A673 (cell line): Measurements from ENCODE around the gene REV1. TPM values are rescaled to one million over a fixed set of nuclear protein-coding genes. Genes with fewer than 3 reads are reported as not detected.

Experiments
- BruUV-seq: library from RNA; stranded (reverse); fragments of 400-500 nt; replicated peaks from 2 replicates; lab custom pipeline; 2021; lab: Mats Ljungman, UMichigan
- CTCF ChIA-PET: fragments of 300-600 bp; sonication (Branson Sonifier 250); formaldehyde crosslinking; loops from one replicate; lab custom pipeline; 2022; ENCODE audit warnings: antibody characterized with exemption; lab: Charles Lee
- POLR2A ChIA-PET: fragments of 300-600 bp; sonication (Branson Sonifier 250); formaldehyde crosslinking; loops from one replicate; lab custom pipeline; 2022; ENCODE audit warnings: antibody characterized with exemption; ENCODE audit not compliant: low non-redundant PET; lab: Charles Lee
- DNase-seq: peaks from one replicate; pipeline ENCODE4 v3.0.0-alpha.2; 2015; ENCODE audit warnings: low spot score
- H3K27ac ChIP-seq: fragments of 200-600 bp; sonication (generic); 2 replicates; pipeline ENCODE4 v1.5.1; 2016; ENCODE audit warnings: mixed run types, low read depth, mild to moderate bottlenecking, mixed read lengths, antibody characterized with exemption, low read length; ENCODE audit not compliant: poor library complexity, severe bottlenecking
- H3K27me3 ChIP-seq: fragments of 200-600 bp; sonication (generic); replicated peaks from 2 replicates; pipeline ENCODE4 v1.6.1; 2017; ENCODE audit warnings: mixed run types, low read depth, mild to moderate bottlenecking, mixed read lengths, antibody characterized with exemption, low read length; ENCODE audit not compliant: insufficient read depth, poor library complexity
- H3K36me3 ChIP-seq: fragments of 200-600 bp; sonication (generic); 2 replicates; pipeline ENCODE4 v1.6.1; 2016; ENCODE audit warnings: mixed run types, mild to moderate bottlenecking, mixed read lengths, antibody characterized with exemption, low read length; ENCODE audit not compliant: insufficient read depth, poor library complexity, severe bottlenecking
- H3K4me1 ChIP-seq: fragments of 200-600 bp; sonication (generic); 2 replicates; pipeline ENCODE4 v1.6.1; 2017; ENCODE audit warnings: mixed run types, mild to moderate bottlenecking, mixed read lengths, antibody characterized with exemption, low read length; ENCODE audit not compliant: insufficient read depth, poor library complexity, severe bottlenecking
- H3K4me3 ChIP-seq: fragments of 200-600 bp; sonication (generic); 2 replicates; pipeline ENCODE4 v1.5.1; 2016; ENCODE audit warnings: low read depth, mixed run types, mild to moderate bottlenecking, mixed read lengths, low read length; ENCODE audit not compliant: poor library complexity, severe bottlenecking
- H3K9me3 ChIP-seq: fragments of 200-600 bp; sonication (generic); 2 replicates; pipeline ENCODE4 v1.6.1; 2016; ENCODE audit warnings: mixed run types, low read depth, mild to moderate bottlenecking, mixed read lengths, antibody characterized with exemption, low read length; ENCODE audit not compliant: poor library complexity, severe bottlenecking
- CTCF ChIP-seq: fragments of 300-800, 200-600 bp; sonication (generic); conservative IDR thresholded peaks from 2 replicates; pipeline ENCODE4 v1.5.1; 2017; ENCODE audit warnings: low read depth, mild to moderate bottlenecking, antibody characterized with exemption, low read length, moderate library complexity, mixed read lengths
- EZH2 ChIP-seq: fragments of 200-600 bp; sonication (generic); IDR thresholded peaks from 2 replicates; pipeline ENCODE4 v1.6.1; 2017; ENCODE audit warnings: borderline replicate concordance, low read depth, mild to moderate bottlenecking, mixed read lengths, antibody characterized with exemption, low read length; ENCODE audit not compliant: poor library complexity, severe bottlenecking
- intact Hi-C: fragments of 100-400 bp; cut with micrococcal nuclease; formaldehyde crosslinking; loops from one replicate; pipeline ENCODE4 v1.10.0; 2022; ENCODE audit not compliant: unreplicated experiment
- total RNA-seq: library from RNA; stranded (reverse); gene quantifications from 2 replicates; pipeline ENCODE4 v1.2.3, GENCODE V29; 2021

Gene REV1
- total RNA-seq, 1 experiment from 2014 or later: 38.1 TPM

- intact Hi-C loops: no loop called here
- Histone ChIP-seq H3K9me3 (no peaks in the 10 kb centered on the region), H3K27ac (no peak overlapping the region), H3K27me3 (no peaks in the 10 kb centered on the region), H3K4me3 (no peak overlapping the region), H3K36me3 (peaks cover 26% of the 10 kb centered on the region), H3K4me1 (no peaks in the 10 kb centered on the region)
- CTCF ChIA-PET: no interaction called here
- POLR2A ChIA-PET: no interaction called here
- DNase-seq: no peak
- BruUV-seq: no TSS peak
- no peak for TF ChIP-seq EZH2
- TF ChIP-seq CTCF: no peak
Measured at GRCh38 chr2:99436874-99437273, 52.9 kb downstream of the REV1 start.

DNA sequence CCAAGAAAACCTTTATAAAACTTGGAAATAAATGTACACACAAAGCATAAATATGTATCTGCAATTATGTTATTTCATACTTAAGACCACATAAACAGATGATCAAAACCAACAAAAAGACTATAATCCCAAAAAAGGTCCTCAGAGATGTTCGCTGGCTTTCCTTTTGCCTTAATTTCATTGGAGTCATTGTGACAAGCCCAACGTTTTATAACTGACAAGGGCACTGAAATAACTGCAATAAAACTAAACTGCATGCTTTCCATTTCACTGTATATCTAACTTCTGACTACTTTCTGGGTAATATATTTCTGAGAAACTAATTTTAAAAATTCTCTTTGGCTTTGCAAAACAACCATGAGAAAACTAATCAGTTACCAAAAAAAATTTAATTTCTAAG lies 56.5 kb downstream of the REV1 start:
- H3K27me3 ChIP-seq: no peaks in the 10 kb centered on the region
- no TSS peak for BruUV-seq
- intact Hi-C loops: no loop called here
- no peaks in the 10 kb centered on the region for H3K4me1 ChIP-seq
- POLR2A ChIA-PET: no interaction called here
- CTCF ChIA-PET: no interaction called here
- no peak for DNase-seq
- no peak overlapping the region for H3K27ac ChIP-seq
- H3K9me3 ChIP-seq: no peaks in the 10 kb centered on the region
- TF ChIP-seq CTCF (no peak), EZH2 (no peak)
- H3K36me3 ChIP-seq: peaks cover 22% of the 10 kb centered on the region
- H3K4me3 ChIP-seq: no peak overlapping the region

DNA sequence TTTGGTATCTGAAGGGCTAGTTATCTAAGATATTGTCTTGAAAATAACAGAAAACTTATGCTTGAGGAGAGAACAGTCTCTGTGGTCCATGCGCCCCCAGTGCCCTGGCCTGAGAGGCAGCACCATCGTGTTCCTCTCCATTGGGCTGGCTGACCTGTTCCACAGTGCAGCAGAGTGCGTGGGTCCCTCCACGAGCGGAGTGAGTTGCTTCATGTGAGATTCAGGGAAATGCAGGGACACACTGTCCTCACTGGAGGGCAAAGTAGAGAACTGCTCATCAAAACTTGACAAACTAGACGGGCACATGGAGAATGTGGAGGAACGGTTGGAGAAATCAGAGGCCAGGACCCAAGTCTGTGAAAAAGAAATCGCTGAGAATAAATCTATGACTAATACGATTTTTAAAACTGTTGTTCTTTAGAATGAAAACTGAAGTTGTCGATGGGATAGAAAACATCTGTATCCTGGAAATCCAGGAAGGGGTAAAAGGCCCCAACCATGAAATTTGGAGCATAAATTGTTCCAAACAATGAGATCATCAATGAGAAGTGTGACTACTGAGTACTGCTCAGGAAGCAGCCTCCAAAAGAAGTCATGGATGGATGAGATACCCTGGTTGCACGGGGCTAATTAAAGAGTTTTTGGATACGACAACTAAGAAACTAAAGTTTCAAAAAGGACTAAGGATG lies 58.1 kb downstream of the REV1 start:
- Histone ChIP-seq H3K36me3 (peaks cover 12% of the 10 kb centered on the region), H3K9me3 (no peaks in the 10 kb centered on the region), H3K4me3 (no peak overlapping the region), H3K4me1 (no peaks in the 10 kb centered on the region), H3K27ac (no peak overlapping the region), H3K27me3 (no peaks in the 10 kb centered on the region)
- ChIA-PET CTCF (no interaction called here), POLR2A (no interaction called here)
- intact Hi-C loops: no loop called here
- no peak for TF ChIP-seq CTCF
- TF ChIP-seq EZH2: no peak
- BruUV-seq: no TSS peak
- DNase-seq: no peak
